Activated CD8-positive, alpha-beta memory T cell treated with anti-CD3 and anti-CD28 coated beads for 48 hours (primary cell): Measurements from ENCODE around the gene DNMT3A.

ENCODE experiments used
- DNase-seq, 3 experiments: peaks; one replicate each; pipeline ENCODE4 v3.0.0-alpha.2; 2020; ENCODE audit warnings: low read depth in 2 of 3, low spot score in 2 of 3

Gene DNMT3A

DNA sequence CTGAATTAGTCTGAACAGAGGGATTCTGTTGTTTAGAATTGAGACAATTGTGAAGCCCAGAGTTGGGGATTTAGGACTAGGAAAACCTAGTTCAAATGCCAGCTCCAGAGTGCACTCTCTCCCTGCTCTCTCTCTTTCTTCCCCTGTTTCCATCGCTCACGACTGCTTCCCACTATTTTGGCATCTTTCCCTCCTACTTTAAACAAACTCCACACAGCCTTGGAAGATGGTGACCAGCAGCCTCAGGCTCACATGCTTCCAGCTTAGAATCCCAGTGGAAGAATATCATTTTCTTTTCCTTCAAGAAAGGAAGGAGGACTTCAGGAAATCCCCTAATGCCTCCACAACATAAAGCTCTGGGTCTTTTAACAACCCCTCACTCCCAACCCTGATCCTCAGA is 6.1 kb upstream of the DNMT3A start:
- no peak for DNase-seq

- DNase-seq, result peak in 1 of 3 experiments; percentile 31
These were observed 5.6 kb upstream of the DNMT3A start for GRCh38 chr2:25347205-25347815.

DNA sequence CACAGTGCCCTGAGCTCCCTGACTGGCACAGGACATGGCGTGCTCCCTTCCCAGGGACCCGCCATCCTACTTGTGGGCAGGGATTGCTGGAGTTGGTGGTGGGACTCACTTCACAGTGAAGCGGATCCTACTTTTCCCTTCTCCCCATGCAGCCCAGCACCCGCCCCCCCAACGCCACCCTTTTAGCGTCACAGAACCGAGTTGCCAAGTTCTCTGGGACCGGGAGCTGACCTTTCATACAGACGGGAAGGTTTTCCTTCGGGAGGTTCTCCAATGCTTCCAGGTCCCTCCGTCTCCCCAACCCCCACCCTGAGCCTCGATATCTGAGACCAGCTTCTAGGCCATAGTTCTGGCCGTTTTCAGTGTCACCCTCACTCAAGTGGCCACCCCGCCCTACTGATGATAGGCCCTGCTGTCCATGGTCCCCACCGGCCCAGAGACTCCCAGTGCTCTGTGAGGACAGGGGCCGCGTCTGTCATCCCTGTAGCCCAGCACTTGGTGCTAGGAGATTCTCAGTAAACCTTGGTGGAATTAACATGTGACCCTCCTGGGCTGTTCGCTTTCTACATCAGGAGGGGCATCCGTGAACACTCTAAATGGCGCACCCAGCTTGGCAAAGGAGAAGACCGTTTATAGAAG is 1.6 kb upstream of the DNMT3A start:
- no peak for DNase-seq

GRCh38 chr2:25342372-25343186 is 854 bp upstream of the DNMT3A start:
- DNase-seq, result peak in 2 of 3 experiments; percentile 60 to 71

- no peak for DNase-seq
These were observed 556 bp downstream of the DNMT3A start for GRCh38 chr2:25341011-25341727.

DNA sequence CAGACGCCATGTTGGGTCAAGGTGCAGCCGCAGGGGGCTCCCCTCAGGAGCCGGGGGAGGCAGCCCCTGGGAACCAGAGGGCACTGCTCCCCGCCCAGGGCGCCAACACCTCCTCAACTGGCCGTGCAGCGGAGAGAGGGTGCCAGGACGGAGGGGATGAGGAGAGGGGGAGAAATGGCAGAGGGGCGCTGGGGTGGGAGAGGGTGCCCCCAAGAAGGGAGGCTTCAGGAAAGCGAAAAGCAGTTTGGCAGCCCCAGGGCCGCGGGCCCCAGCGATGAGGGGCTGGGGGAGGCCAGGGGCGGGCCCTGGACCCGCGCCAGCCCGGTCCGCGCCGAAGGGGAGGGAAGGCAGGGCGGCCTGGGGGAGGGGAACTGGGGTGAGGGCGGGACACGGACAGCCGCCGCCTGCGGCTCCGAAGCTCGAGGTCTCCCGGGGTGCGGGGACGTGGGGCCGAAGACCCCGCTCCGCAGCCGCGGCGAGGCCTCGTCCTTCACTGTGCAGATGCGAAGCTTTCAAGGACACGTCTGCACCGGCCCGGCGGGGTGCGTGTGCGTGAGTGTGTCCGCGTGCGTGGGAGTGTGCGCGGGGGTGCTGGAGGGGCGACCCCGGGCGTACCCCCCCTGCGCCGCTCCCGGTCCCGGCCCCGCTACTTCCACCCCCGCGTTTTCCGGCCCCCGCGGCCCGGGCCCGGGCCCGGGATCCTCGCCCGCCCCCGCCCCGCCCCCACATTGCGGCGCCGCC is 1.4 kb downstream of the DNMT3A start:
- DNase-seq, result no peak

DNA sequence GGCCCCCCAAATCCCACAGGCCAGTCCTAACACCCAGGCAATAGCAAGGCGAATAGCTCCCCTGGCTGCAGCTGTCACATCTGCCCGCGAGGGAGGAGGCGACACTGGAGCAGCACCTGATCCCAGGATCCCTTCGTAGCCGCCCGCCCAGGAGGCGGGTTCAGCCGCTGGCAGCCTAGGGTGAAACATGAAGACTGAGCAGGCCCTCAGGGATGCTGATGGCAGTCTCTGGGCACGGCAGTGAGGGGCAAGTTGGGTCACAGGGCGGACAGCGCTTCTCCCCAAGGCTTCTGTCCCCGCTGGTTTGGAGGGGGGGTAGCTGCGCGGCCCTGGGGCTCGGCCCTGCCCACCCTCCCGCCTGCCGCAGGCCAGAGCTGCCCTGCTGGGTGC is 1.9 kb downstream of the DNMT3A start:
- DNase-seq, result no peak

DNA sequence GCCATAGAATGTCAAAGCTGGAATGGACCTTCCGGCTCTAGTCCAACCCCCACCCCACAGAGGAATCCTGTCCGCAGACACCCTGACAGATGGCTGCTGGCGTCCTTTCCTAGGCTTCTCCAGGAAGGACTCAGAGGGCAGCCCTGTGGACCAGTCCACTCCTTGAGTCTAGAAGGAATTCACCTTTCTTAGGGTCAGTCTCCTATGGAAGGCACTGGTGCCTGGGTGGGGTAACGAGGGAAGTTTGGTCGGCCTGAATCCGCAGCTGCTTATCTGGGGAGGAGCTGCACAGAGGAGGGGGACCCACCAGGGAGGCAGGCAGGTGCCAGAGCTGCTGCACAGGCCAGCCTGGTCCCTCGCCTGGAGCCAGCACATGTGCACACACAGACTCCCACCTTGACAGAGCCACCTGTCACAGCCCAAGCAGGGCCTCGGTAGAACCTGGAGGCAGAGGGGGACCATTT is 2.5 kb downstream of the DNMT3A start:
- no peak for DNase-seq

- DNase-seq, result no peak
These were observed 3.3 kb downstream of the DNMT3A start for GRCh38 chr2:25338401-25338800.

GRCh38 chr2:25337891-25338290 is 3.8 kb downstream of the DNMT3A start:
- no peak for DNase-seq

DNA sequence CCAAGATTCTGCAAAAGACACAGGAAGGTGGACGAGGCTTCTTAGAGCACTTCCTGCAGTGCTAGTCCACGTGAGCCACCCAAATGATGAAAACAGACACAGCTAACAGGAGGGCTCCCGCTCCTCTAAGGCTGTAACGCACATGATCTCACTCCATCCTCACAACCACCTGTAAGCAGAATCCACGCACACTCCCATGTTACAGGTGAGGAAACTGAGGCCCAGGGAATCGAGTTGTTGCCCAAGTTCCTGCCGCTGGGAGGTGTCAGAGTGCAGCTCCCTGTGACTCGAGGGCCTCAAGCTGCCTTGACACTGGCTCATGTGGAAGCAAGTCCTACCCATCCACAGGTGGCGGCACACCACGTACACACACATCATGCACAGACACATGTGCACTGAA is 4.4 kb downstream of the DNMT3A start:
- DNase-seq, result no peak

DNA sequence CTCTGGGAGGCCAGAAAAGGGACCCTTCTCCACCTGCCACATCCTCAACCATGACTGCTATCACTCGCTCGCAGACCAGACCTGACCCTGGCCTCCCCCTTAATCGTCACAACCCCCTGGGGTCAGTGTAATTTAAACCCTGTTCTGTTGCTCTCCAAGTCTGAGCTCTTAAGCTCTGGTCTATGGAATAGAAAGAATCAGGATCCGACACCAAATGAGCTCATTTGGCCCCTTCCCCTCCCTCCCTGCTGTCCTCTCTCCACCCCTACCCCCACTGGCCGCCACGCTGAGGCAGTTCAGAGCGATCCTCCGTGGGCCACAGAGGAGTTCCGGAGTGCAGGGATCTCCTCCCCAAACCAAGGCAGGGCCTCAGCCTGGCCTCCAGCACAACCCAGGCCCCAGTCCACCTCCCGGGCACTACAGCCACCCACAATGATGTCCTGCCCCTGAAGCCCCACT is 5.3 kb downstream of the DNMT3A start:
- no peak for DNase-seq

DNA sequence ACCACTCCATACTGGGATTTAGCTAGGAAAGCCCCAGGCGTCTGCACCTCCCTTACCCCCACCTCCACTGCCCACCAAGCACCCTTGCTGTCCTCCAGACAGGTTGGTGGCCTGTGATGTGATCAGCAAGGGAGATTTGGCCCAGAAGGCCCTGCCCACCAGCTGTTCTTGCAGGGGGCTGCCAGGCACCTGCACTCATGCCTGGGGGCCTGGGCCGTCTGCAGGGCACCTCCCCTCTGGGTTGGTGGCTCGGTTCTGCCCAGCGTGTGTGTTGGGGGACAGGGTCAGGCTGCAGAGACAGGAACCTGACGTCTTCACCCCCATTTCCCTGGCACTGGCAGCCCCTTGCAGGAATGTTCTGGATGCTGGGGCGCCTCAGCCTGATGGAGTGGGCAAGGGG is 5.8 kb downstream of the DNMT3A start:
- DNase-seq, result no peak

DNA sequence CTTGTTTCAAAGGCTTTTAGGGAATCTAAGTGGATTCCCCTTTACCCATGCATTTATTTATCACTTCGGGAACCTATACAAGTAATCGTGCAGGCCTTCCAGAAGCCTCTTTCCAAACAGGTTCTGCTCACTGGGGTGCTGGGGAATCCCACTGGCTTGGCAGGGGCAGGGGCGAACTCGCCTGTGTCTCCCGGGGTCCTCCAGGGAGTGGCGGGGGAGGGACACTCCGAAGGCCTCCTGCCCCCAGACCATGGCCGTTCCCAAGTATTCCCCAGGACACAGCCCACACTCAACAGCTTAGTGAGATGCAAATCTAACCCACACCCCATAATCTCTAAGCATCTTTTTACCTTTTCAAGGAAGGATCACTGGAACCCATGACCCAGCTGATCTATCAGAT is 6.5 kb downstream of the DNMT3A start:
- no peak for DNase-seq

DNA sequence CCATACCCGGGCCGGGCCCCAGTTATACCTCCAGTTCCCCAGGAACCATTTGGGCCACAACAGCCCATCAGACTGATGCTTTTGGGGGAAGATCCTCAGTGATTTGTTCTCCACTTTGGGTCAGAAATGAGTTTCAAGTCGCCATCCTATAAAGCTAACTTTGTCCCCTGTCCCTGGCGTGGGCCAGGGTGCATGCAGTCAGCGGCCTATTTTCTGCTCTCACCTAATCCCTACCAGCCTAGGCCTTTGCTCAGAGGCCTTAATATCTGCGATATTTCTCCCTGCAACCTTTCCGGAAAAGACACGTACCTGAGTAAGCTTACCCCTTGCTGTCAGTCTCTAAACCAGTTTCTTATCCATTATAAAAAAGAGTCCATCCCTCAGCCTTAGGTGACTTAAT is 7.2 kb downstream of the DNMT3A start:
- DNase-seq, result no peak

DNA sequence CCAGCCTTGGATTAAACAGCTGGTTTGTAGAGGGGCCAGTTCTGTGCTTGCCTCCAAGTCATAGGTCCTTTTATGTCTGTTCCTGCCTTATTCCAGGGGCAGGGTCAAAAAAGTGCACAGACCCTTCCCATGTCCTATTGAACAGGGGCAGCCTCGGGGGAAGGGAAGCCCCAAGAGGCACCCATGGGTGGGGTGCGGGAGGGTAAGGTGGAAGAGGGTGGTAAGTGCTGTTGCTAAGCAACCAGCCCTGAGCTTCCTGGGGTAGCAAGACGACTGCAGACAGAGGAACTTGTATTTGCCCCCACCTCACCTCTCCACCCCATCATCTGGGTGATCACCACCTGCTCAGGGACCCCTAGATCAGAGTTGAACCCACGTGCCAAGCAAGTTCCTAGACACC is 7.7 kb downstream of the DNMT3A start:
- DNase-seq, result no peak

GRCh38 chr2:25332571-25332970 is 9.2 kb downstream of the DNMT3A start:
- DNase-seq, result no peak

DNA sequence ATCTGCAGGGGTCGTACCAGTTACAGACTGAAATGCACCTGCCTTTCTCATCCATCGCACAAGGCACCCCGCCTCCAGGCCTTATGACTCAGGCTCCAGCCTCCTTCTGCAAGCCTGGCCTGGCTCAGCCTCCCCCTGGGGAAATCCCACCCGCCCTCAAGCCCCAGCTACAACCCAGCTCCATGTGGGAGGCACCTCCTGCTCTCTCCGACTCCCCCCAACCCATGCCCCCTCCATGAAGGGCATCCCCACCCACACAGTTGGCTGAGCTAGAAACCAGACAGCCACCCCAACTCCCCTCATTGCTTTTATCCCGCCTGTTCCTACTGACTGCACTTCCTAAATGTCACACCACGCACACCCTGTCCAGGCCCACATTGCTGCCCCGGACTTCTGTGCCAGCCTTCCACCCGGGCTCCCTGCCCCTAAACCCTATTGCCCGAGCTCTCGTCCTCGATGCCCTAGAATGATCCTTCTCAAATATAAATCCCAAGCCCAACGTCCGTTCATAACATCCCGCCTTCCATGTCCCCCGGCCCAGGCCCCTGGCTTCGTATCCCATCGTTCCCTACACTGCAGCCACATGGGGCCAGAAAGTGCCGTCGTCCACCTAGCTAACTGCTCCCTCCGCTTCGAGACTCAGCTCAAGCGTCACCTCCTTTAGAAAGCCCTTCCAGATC is 9.9 kb downstream of the DNMT3A start:
- DNase-seq, result peak in 1 of 3 experiments; percentile 68

GRCh38 chr2:25330937-25331336 is 10.8 kb downstream of the DNMT3A start:
- DNase-seq, result no peak

GRCh38 chr2:25330273-25330672 is 11.5 kb downstream of the DNMT3A start:
- DNase-seq, result no peak
